ENCODE results near the gene TICRR.

TICRR gene

GRCh38 chr15:89631902-89632264 lies 56.6 kb downstream of the TICRR start:
- H3K4me3 ChIP-seq (ENCODE audit: low read depth, low read length): no peak overlapping the region
- DNase-seq (ENCODE audit: low read depth, low spot score): no peak
- TF ChIP-seq CTCF (IDR thresholded peaks at IDR 0.05; ENCODE audit: insufficient read depth, low read length, missing control alignments): no peak
- ChIA-PET POLR2A (no interaction called here), CTCF (interaction anchor here (0.9 to 2.3 kb wide), 3 partner anchors 8 to 14 kb away, joined by 3 to 14 read pairs (median 5); no protein-coding TSS in a partner anchor)

- no peak for TF ChIP-seq CTCF (IDR thresholded peaks at IDR 0.05; ENCODE audit: insufficient read depth, low read length, missing control alignments)
- no peak for DNase-seq (ENCODE audit: low read depth, low spot score)
- CTCF ChIA-PET: interaction anchor here (0.9 to 1.3 kb wide), 2 partner anchors 9 to 13 kb away, joined by 3 to 5 read pairs; no protein-coding TSS in a partner anchor
- H3K4me3 ChIP-seq (ENCODE audit: low read depth, low read length): no peak overlapping the region
- POLR2A ChIA-PET: no interaction called here
These were observed 57.5 kb downstream of the TICRR start for GRCh38 chr15:89632563-89633430.

DNA sequence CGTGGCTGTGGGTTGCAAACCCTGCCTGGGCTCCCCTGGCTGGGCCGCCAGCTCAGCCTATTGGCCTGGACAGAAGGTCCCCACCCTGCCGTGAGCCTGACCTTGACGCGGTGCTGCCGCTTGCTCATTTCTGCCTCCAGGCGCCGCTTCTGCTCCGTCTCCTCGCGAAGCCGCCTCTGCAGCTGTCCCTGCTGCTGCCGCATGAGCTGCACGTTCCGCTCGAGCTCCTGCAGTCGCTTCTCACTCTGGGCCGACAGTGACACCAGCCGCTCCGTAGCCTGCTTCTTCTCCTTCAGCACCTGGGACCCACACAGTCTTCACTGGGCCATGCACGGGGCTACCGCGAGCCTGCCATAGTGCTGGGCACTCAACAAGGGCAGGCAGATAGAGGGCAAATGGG lies 58.3 kb downstream of the TICRR start:
- DNase-seq (ENCODE audit: low read depth, low spot score): no peak
- no peak for TF ChIP-seq CTCF (IDR thresholded peaks at IDR 0.05; ENCODE audit: insufficient read depth, low read length, missing control alignments)
- CTCF ChIA-PET: no interaction called here

DNA sequence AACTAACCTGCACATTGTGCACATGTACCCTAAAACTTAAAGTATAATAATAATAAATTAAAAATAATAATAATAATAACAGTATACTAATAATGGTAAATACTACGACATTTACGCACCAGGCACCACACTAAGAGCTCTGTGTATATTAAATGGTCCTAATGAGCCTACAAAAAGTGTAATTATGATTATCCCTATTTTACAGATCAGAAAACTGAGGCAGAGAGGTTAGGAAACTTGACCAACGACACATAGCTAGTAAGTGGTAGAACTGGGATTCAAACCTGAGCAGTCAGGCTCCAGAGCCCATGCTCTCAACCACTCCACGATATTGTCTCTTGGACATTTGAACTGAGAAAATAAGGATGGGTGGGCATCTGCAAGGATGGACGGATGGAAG lies 65.0 kb downstream of the TICRR start:
- no peak for TF ChIP-seq CTCF (IDR thresholded peaks at IDR 0.05; ENCODE audit: insufficient read depth, low read length, missing control alignments)
- ChIA-PET POLR2A (no interaction called here), CTCF (no interaction called here)
- H3K4me3 ChIP-seq (ENCODE audit: low read depth, low read length): no peak overlapping the region
- DNase-seq (ENCODE audit: low read depth, low spot score): no peak

More for the DNA sequence above, 58.3 kb downstream of the TICRR start:
- H3K4me3 ChIP-seq (ENCODE audit: low read depth, low read length): no peak overlapping the region
- POLR2A ChIA-PET: no interaction called here

DNA sequence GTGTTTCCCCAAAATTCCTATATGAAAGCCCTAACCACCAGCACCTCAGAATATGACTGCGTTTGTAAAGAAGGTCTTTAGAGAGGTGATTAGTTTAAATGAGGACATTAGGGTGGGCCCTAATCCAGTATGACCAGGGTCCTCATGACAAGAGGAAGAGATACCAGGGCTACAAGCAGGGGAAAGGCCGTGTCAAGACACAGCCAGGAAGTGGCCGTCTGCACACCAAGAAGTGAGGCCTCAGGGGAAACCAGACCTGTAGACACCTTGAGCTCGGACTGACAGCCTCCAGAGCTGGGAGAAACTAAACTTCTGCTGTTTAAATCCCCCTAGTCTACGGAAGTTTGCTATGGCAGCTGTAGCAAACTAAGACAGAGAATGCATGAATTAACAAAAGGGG lies 65.8 kb downstream of the TICRR start:
- ChIA-PET POLR2A (no interaction called here), CTCF (no interaction called here)
- TF ChIP-seq CTCF (IDR thresholded peaks at IDR 0.05; ENCODE audit: insufficient read depth, low read length, missing control alignments): no peak
- DNase-seq (ENCODE audit: low read depth, low spot score): no peak
- no peak overlapping the region for H3K4me3 ChIP-seq (ENCODE audit: low read depth, low read length)

DNA sequence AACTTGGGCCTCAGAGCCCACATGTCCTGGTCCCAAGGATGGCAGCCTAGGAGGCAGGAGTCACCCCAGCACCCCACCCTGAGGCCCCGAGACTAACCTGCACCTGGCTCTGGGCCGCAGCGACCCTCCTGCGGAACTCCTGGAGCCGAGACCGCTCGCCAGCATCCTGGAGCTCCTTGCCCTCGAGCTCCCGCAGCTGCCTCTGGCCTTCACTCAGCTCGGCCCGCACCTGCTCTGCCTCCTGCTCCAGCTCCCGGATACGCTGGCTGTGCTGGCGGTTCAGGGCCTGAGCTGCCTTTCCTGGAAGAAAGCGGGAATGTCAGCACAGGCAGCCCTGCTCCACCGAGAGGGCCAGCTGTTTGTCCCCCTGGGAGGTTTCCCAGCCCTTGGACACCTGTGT lies 66.8 kb downstream of the TICRR start:
- CTCF ChIA-PET: no interaction called here
- TF ChIP-seq CTCF (IDR thresholded peaks at IDR 0.05; ENCODE audit: insufficient read depth, low read length, missing control alignments): no peak
- H3K4me3 ChIP-seq (ENCODE audit: low read depth, low read length): no peak overlapping the region
- POLR2A ChIA-PET: no interaction called here
- DNase-seq (ENCODE audit: low read depth, low spot score): no peak
